Osteocyte (in vitro differentiated cells): ENCODE measurements around the gene CEP83. TPM values are rescaled to one million over a fixed set of nuclear protein-coding genes. Genes with fewer than 3 reads are reported as not detected.
A peak's percentile ranks its signal among the peaks of the same experiment; 100 is the strongest.
"Not testable (repeated sequence)": the region's sequence is repeated elsewhere in the genome, so short reads cannot be mapped to it uniquely, and the experiment has no call there.

ENCODE experiments used
- DNase-seq: peaks from one replicate; pipeline ENCODE4 v3.0.0; 2021; ENCODE audit warnings: mixed read lengths; ENCODE audit not compliant: unreplicated experiment; ENCODE audit errors: extremely low spot score
- H3K27ac Mint-ChIP-seq: one replicate; pipeline ENCODE4 v1.8.0; 2021; ENCODE audit warnings: mild to moderate bottlenecking, mixed read lengths; ENCODE audit not compliant: unreplicated experiment
- H3K27me3 Mint-ChIP-seq: one replicate; pipeline ENCODE4 v1.8.0; 2021; ENCODE audit warnings: mixed read lengths; ENCODE audit not compliant: unreplicated experiment
- H3K36me3 Mint-ChIP-seq: one replicate; pipeline ENCODE4 v1.8.0; 2021; ENCODE audit warnings: mixed read lengths; ENCODE audit not compliant: unreplicated experiment
- H3K4me1 Mint-ChIP-seq: one replicate; pipeline ENCODE4 v1.8.0; 2021; ENCODE audit warnings: mixed read lengths; ENCODE audit not compliant: unreplicated experiment
- H3K4me3 Mint-ChIP-seq: one replicate; pipeline ENCODE4 v1.8.0; 2021; ENCODE audit warnings: mild to moderate bottlenecking, moderate library complexity, mixed read lengths; ENCODE audit not compliant: unreplicated experiment
- H3K9me3 Mint-ChIP-seq: one replicate; pipeline ENCODE4 v1.8.0; 2021; ENCODE audit warnings: mixed read lengths; ENCODE audit not compliant: unreplicated experiment
- total RNA-seq: library from RNA; stranded (reverse); gene quantifications from 2 replicates; pipeline ENCODE4 v1.2.1, GENCODE V29; 2021
- TF ChIP-seq, protein P1 (sequence below): fragments of 200-600 bp; sonication (generic); IDR thresholded peaks from 2 replicates; pipeline ENCODE4 v1.5.0; 2021; ENCODE audit warnings: antibody characterized with exemption, mild to moderate bottlenecking, moderate library complexity

Gene CEP83
- total RNA-seq, 1 donor from 2014 or later = 13.1 TPM

DNA sequence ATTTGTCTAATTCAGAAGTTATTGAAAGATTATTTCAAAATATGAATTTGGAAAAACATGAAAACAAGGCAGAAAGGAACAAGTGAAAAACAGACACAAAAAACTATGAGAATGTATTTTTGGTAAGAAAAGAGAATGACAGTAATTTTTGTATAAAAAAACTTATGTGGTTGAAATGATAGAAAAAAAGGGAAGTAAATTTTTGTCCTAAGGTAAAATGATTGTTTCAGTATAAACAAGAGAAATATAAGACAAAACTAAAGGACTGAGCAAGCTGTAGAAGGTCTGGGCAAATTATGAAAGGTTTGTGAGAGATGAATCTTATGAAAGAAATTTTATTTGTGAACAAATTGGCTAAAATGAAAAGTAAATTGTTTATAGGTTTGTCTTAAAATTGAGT lies 44.6 kb downstream of the CEP83 start:
- Mint-ChIP-seq H3K9me3 (no peaks in the 10 kb centered on the region), H3K27me3 (no peaks in the 10 kb centered on the region), H3K27ac (no peak overlapping the region), H3K4me3 (no peak overlapping the region), H3K4me1 (no peaks in the 10 kb centered on the region), H3K36me3 (no peaks in the 10 kb centered on the region)
- no peak for DNase-seq
- TF ChIP-seq, protein P1, sequence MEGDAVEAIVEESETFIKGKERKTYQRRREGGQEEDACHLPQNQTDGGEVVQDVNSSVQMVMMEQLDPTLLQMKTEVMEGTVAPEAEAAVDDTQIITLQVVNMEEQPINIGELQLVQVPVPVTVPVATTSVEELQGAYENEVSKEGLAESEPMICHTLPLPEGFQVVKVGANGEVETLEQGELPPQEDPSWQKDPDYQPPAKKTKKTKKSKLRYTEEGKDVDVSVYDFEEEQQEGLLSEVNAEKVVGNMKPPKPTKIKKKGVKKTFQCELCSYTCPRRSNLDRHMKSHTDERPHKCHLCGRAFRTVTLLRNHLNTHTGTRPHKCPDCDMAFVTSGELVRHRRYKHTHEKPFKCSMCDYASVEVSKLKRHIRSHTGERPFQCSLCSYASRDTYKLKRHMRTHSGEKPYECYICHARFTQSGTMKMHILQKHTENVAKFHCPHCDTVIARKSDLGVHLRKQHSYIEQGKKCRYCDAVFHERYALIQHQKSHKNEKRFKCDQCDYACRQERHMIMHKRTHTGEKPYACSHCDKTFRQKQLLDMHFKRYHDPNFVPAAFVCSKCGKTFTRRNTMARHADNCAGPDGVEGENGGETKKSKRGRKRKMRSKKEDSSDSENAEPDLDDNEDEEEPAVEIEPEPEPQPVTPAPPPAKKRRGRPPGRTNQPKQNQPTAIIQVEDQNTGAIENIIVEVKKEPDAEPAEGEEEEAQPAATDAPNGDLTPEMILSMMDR = no peak

DNA sequence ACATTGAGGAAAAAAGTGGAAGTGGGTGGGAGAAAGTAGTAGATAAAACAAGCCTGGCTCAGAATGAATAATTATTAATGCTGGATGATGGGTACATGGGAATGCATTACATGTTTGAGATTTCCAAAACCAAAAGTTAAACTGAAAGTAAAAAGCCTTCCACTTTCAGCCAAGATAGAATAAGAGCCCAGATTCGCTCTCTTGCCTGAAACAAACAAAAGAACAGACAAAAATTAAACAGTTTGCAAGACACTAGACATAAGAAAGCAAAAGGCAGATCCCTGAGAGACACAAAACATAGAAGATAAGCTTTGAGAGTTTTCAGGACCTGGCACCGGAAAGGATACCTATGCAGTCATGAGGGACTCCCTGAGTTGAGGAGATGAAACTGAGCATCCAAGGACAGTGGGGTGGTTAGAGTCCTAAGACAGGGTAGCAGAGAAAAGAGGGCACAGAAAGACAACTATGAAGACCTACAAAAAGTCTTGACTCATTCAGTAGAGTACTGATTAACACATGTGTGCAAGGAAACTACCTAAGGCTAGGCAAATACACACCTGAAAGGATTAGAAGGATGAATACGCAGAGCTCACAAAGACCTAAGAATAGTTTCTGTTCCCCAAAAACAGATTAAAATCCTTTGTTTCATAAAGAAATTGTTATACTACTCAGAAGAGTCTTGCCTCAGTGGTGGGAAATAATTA lies 54.1 kb downstream of the CEP83 start:
- no peaks in the 10 kb centered on the region for H3K27me3 Mint-ChIP-seq
- TF ChIP-seq, protein P1 = no peak
- H3K27ac Mint-ChIP-seq = peak overlapping the region; percentile 6
- H3K36me3 Mint-ChIP-seq = peaks cover 3% of the 10 kb centered on the region
- H3K9me3 Mint-ChIP-seq = no peaks in the 10 kb centered on the region
- no peak for DNase-seq
- peak overlapping the region; percentile 4 for H3K4me3 Mint-ChIP-seq
- H3K4me1 Mint-ChIP-seq = peaks cover 10% of the 10 kb centered on the region

DNA sequence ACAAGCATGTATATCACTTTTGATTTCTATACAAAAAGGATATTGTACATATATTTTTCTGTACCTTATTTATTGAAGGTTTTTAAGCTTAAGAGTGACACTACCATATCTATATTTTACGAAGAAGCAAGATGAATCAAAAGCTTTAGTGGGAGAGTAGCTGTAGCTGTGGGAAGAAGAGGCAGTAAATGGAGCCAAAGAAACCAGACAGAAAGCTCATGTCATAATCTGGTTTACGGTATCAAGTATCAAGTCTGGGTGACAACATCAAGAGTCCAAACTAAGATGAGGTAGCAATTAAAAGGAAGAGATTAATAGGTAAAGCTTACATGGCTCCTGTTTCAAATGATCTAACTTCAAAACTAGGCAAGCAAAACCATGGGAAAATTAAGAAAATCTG lies 54.8 kb downstream of the CEP83 start:
- no peaks in the 10 kb centered on the region for H3K27me3 Mint-ChIP-seq
- H3K36me3 Mint-ChIP-seq = peaks cover 7% of the 10 kb centered on the region
- no peaks in the 10 kb centered on the region for H3K9me3 Mint-ChIP-seq
- no peak overlapping the region for H3K27ac Mint-ChIP-seq
- peaks cover 10% of the 10 kb centered on the region for H3K4me1 Mint-ChIP-seq
- TF ChIP-seq, protein P1 = no peak
- H3K4me3 Mint-ChIP-seq = no peak overlapping the region
- no peak for DNase-seq

- TF ChIP-seq, protein P1 = no peak
- Mint-ChIP-seq H3K36me3 (peaks cover 15% of the 10 kb centered on the region), H3K27me3 (no peaks in the 10 kb centered on the region)
These were observed 58.3 kb downstream of the CEP83 start for GRCh38 chr12:94401326-94401725.

DNA sequence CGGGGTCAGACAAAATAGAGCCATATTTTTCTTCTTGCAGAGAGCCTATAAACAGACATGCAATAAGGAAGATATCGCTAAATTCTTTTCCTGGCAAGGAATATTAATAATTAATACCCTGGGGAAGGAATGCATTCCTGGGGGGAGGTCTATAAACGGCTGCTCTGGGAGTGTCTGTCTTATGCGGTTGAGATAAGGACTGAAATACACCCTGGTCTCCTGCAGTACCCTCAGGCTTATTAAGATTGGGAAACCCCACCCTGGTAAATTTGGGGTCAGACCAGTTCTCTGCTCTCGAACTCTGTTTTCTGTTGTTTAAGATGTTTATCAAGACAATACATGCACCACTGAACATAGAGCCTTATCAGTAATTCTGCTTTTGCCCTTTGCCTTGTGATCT lies 61.0 kb downstream of the CEP83 start:
- not testable (repeated sequence) for H3K4me3 Mint-ChIP-seq, H3K4me1 Mint-ChIP-seq, H3K27ac Mint-ChIP-seq, H3K9me3 Mint-ChIP-seq, H3K27me3 Mint-ChIP-seq, DNase-seq
- peaks cover 15% of the 10 kb centered on the region for H3K36me3 Mint-ChIP-seq

More at GRCh38 chr12:94401326-94401725, 58.3 kb downstream of the CEP83 start:
- Mint-ChIP-seq H3K4me1 (peaks cover 10% of the 10 kb centered on the region), H3K27ac (no peak overlapping the region), H3K9me3 (peaks cover 5% of the 10 kb centered on the region), H3K4me3 (no peak overlapping the region)
- DNase-seq = no peak
